ENCODE data around the gene GRN.

GRCh38 chr17:44314524-44314868, 30.6 kb upstream of the GRN start:
- no peak for TF ChIP-seq EZH2 (IDR thresholded peaks at IDR 0.05; ENCODE audit: low read depth, low read length, severe bottlenecking)
- TF ChIP-seq HDAC6 (IDR thresholded peaks at IDR 0.05; ENCODE audit: low read depth, low read length) = no peak
- no peak for TF ChIP-seq NRF1 (IDR thresholded peaks at IDR 0.05; ENCODE audit: low read depth, low read length)
- TF ChIP-seq YY1 (IDR thresholded peaks at IDR 0.05; ENCODE audit: low read depth, low read length) = no peak
- no peak for TF ChIP-seq GTF2F1 (IDR thresholded peaks at IDR 0.05; ENCODE audit: borderline replicate concordance, low read depth, low read length)
- TF ChIP-seq, protein P1, sequence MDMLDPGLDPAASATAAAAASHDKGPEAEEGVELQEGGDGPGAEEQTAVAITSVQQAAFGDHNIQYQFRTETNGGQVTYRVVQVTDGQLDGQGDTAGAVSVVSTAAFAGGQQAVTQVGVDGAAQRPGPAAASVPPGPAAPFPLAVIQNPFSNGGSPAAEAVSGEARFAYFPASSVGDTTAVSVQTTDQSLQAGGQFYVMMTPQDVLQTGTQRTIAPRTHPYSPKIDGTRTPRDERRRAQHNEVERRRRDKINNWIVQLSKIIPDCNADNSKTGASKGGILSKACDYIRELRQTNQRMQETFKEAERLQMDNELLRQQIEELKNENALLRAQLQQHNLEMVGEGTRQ (IDR thresholded peaks at IDR 0.05; ENCODE audit: low read length) = no peak
- no peak for TF ChIP-seq CTCF (IDR thresholded peaks at IDR 0.05; ENCODE audit: control extremely low read depth in 1 of 3, insufficient read depth in 1 of 3, low read depth in 1 of 3, low read length in 3 of 3)
- TF ChIP-seq RXRA (IDR thresholded peaks at IDR 0.05; ENCODE audit: insufficient read depth, low read depth, low read length) = no peak
- TF ChIP-seq BCL11A (IDR thresholded peaks at IDR 0.05; ENCODE audit: low read depth in 2 of 2, low read length in 2 of 2) = no peak
- TF ChIP-seq TAF1 (IDR thresholded peaks at IDR 0.05; ENCODE audit: low read depth, low read length) = no peak
- no peak for TF ChIP-seq POLR2AphosphoS5 (IDR thresholded peaks at IDR 0.05; ENCODE audit: low read depth, low read length)
